ENCODE data around the gene AGPS.
"Not testable (repeated sequence)": the region's sequence is repeated elsewhere in the genome, so short reads cannot be mapped to it uniquely, and the experiment has no call there.

Gene AGPS

DNA sequence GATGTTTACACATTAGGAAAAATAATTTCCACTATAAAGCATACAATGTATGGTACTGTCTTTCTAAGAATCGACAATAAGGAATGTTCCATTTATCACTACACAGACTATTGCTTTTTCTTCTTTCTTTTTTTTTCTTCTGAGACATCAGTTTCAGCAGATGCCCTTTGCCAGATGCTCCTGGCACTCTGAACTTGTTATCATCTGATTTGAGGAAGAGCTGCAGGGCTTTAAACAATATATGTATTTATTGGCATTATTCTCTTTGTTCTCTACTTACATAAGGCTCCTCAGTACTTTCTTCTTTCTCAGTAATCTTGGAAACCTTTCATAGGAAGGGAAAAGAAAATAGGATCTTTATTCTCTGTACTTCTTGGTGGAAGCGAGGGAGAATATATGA, 45.0 kb upstream of the AGPS start:
- H3K79me2 ChIP-seq (ENCODE audit: low read length) = no peaks in the 10 kb centered on the region
- H2AFZ ChIP-seq (ENCODE audit: low read depth, low read length) = no peak overlapping the region
- H3K9ac ChIP-seq (ENCODE audit: low read length) = no peak overlapping the region
- H3K27me3 ChIP-seq (ENCODE audit: low read depth, low read length) = no peaks in the 10 kb centered on the region
- no peak for TF ChIP-seq EZH2phosphoT487 (IDR thresholded peaks at IDR 0.05; ENCODE audit: low read depth)
- no peak for TF ChIP-seq CTCF (IDR thresholded peaks at IDR 0.05; ENCODE audit: low read depth, low read length)
- no peaks in the 10 kb centered on the region for H3K4me1 ChIP-seq (ENCODE audit: low read length)
- no peak overlapping the region for H3K27ac ChIP-seq (ENCODE audit: low read length)
- no peaks in the 10 kb centered on the region for H3K9me3 ChIP-seq (ENCODE audit: insufficient read depth, low read length)
- no peaks in the 10 kb centered on the region for H3K36me3 ChIP-seq (replicated peaks; ENCODE audit: low read depth, low read length)
- no peaks in the 10 kb centered on the region for H4K20me1 ChIP-seq (ENCODE audit: insufficient read depth, low read length)
- no peak overlapping the region for H3K4me2 ChIP-seq (ENCODE audit: low read length)
- H3K4me3 ChIP-seq (ENCODE audit: low read length) = no peak overlapping the region

GRCh38 chr2:177348118-177348654, 44.4 kb upstream of the AGPS start:
- no peaks in the 10 kb centered on the region for H3K79me2 ChIP-seq (ENCODE audit: low read length)
- H3K9ac ChIP-seq (ENCODE audit: low read length) = no peak overlapping the region
- H3K27ac ChIP-seq (ENCODE audit: low read length) = no peak overlapping the region
- TF ChIP-seq EZH2phosphoT487 (IDR thresholded peaks at IDR 0.05; ENCODE audit: low read depth) (no peak), CTCF (IDR thresholded peaks at IDR 0.05; ENCODE audit: low read depth, low read length) (no peak)
- no peak overlapping the region for H3K4me3 ChIP-seq (ENCODE audit: low read length)
- no peak overlapping the region for H3K4me2 ChIP-seq (ENCODE audit: low read length)
- no peaks in the 10 kb centered on the region for H3K27me3 ChIP-seq (ENCODE audit: low read depth, low read length)
- H4K20me1 ChIP-seq (ENCODE audit: insufficient read depth, low read length) = no peaks in the 10 kb centered on the region
- H3K9me3 ChIP-seq (ENCODE audit: insufficient read depth, low read length) = no peaks in the 10 kb centered on the region
- H3K4me1 ChIP-seq (ENCODE audit: low read length) = no peaks in the 10 kb centered on the region
- no peaks in the 10 kb centered on the region for H3K36me3 ChIP-seq (replicated peaks; ENCODE audit: low read depth, low read length)
- no peak overlapping the region for H2AFZ ChIP-seq (ENCODE audit: low read depth, low read length)

DNA sequence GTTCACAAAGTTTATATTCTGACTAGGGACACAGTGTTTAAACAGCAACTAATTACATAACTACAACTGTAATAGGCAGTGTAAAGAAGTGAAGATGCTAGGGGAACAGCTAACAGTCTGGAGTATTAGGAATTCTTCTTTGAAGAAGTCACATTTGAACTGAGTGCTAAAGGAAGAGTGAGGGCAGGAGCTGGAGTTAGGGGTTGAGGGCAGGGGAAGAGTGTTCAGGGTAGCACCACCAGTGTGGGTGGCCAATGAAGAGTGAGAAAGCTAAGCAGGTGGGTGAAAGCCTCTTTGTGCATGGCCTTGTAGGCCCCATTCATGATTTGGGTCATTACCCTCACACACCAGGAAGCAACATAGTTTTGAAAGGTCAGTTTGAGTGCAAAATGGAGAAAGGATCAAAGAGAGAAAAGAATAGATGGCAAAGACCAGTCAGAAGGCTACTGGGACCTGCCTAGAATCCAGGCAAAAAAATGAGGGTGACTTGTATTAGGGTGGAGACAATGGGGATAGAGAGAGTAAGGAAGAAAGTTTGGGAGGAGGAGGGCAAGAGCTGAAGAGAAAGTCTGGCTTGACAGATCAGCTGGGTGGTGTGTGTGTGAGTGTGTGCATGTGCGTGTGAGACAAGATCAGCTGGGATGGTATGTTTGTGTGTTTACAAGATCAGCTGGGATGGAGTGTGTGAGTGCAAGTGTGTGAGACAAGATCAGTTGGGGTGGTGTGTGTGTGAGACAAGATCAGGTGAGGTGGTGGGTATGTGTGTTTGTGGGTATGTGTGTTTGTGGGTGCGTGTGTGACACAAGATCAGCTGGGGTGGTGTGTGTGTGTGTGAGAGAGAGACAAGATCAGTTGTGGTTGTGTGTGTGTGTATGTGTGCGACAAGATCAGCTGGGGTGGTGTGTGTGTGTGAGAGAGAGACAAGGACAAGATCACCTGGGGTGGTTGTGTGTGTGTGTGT, 43.6 kb upstream of the AGPS start:
- Histone ChIP-seq H3K9ac (ENCODE audit: low read length) (no peak overlapping the region), H3K4me2 (ENCODE audit: low read length) (no peak overlapping the region), H3K9me3 (ENCODE audit: insufficient read depth, low read length) (no peaks in the 10 kb centered on the region), H3K36me3 (replicated peaks; ENCODE audit: low read depth, low read length) (no peaks in the 10 kb centered on the region), H4K20me1 (ENCODE audit: insufficient read depth, low read length) (no peaks in the 10 kb centered on the region), H3K4me1 (ENCODE audit: low read length) (no peaks in the 10 kb centered on the region), H3K27me3 (ENCODE audit: low read depth, low read length) (no peaks in the 10 kb centered on the region), H3K27ac (ENCODE audit: low read length) (no peak overlapping the region), H3K79me2 (ENCODE audit: low read length) (no peaks in the 10 kb centered on the region), H2AFZ (ENCODE audit: low read depth, low read length) (no peak overlapping the region), H3K4me3 (ENCODE audit: low read length) (no peak overlapping the region)
- no peak for TF ChIP-seq CTCF (IDR thresholded peaks at IDR 0.05; ENCODE audit: low read depth, low read length)
- TF ChIP-seq EZH2phosphoT487 (IDR thresholded peaks at IDR 0.05; ENCODE audit: low read depth) = no peak

DNA sequence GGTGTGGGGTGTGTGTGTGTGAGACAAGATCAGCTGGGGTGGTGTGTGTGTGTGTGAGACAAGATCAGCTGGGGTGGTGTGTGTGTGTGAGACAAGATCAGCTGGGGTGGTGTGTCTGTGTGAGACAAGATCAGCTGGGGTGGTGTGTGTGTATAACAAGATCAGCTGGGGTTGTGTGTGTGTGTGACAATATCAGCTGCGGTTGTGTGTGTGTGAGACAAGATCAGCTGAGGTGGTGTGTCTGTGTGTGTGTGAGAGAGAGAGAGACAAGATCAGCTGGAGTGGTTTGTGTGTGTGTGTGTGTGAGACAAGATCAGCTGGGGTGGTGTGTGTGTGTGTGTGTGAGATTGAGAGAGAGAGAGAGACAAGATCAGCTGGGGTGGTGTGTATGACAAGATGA, 41.9 kb upstream of the AGPS start:
- not testable (repeated sequence) for H3K4me3 ChIP-seq (ENCODE audit: low read length)

GRCh38 chr2:177351121-177351520, 41.5 kb upstream of the AGPS start:
- H3K4me1 ChIP-seq (ENCODE audit: low read length); H3K27me3 ChIP-seq (ENCODE audit: low read depth, low read length); H3K79me2 ChIP-seq (ENCODE audit: low read length); H3K36me3 ChIP-seq (replicated peaks; ENCODE audit: low read depth, low read length); H3K9me3 ChIP-seq (ENCODE audit: insufficient read depth, low read length); H3K27ac ChIP-seq (ENCODE audit: low read length); H4K20me1 ChIP-seq (ENCODE audit: insufficient read depth, low read length); H3K9ac ChIP-seq (ENCODE audit: low read length); H3K4me3 ChIP-seq (ENCODE audit: low read length); H2AFZ ChIP-seq (ENCODE audit: low read depth, low read length); H3K4me2 ChIP-seq (ENCODE audit: low read length): not testable (repeated sequence)

More for the DNA sequence above, 41.9 kb upstream of the AGPS start:
- H3K4me2 ChIP-seq (ENCODE audit: low read length); H2AFZ ChIP-seq (ENCODE audit: low read depth, low read length); H3K27ac ChIP-seq (ENCODE audit: low read length); H3K4me1 ChIP-seq (ENCODE audit: low read length); H3K9me3 ChIP-seq (ENCODE audit: insufficient read depth, low read length); H3K36me3 ChIP-seq (replicated peaks; ENCODE audit: low read depth, low read length); H3K9ac ChIP-seq (ENCODE audit: low read length); H4K20me1 ChIP-seq (ENCODE audit: insufficient read depth, low read length); H3K79me2 ChIP-seq (ENCODE audit: low read length); H3K27me3 ChIP-seq (ENCODE audit: low read depth, low read length): not testable (repeated sequence)

Data from OCI-LY3 (cell line).